HCT116 (cell line): ENCODE data around the gene R3HDM4. TPM values are rescaled to one million over a fixed set of nuclear protein-coding genes. Genes with fewer than 3 reads are reported as not detected.

Source experiments
- ATAC-seq: fragments of 200-7000 bp; cut with Tn5 transposase; 2 replicates; pipeline ENCODE4 v1.9.1; 2020; ENCODE audit warnings: mild to moderate bottlenecking, moderate library complexity
- BruUV-seq: library from RNA; stranded (reverse); fragments of 400-500 nt; replicated peaks from 2 replicates; lab custom pipeline; 2021; lab: Mats Ljungman, UMichigan
- CTCF ChIA-PET: fragments of 300-600 bp; sonication (Branson Sonifier 250); formaldehyde crosslinking; loops from one replicate; lab custom pipeline; 2021; ENCODE audit warnings: antibody characterized with exemption; lab: Charles Lee
- POLR2A ChIA-PET: fragments of 300-600, 350-600 bp; sonication (Branson Sonifier 250); formaldehyde crosslinking; loops from one replicate; lab custom pipeline; 2021; ENCODE audit warnings: antibody characterized with exemption; lab: Charles Lee
- RAD21 ChIA-PET, 2 experiments: fragments of 300-600 bp; sonication (Branson Sonifier 250); formaldehyde crosslinking; loops; one replicate each; lab custom pipeline; 2023; ENCODE audit warnings: low total read pairs in 2 of 2; ENCODE audit not compliant: uncharacterized antibody in 2 of 2, unreplicated experiment in 2 of 2, low non-redundant PET in 1 of 2; lab: Charles Lee
- DNase-seq: peaks from one replicate; pipeline ENCODE4 v3.0.0-alpha.2; 2010; ENCODE audit warnings: low read depth, low spot score
- H2AFZ ChIP-seq: fragments of 200-600 bp; shearing (Covaris generic), sonication (generic); 2 replicates; pipeline ENCODE4 v1.6.1; 2017; ENCODE audit warnings: low read depth, mixed run types, mixed read lengths, antibody characterized with exemption, low read length; ENCODE audit not compliant: poor library complexity, severe bottlenecking
- H3K27ac ChIP-seq: 2 replicates; pipeline ENCODE4 v1.5.1; 2012; ENCODE audit warnings: low read depth, low read length
- H3K27me3 ChIP-seq: fragments of 200-600 bp; sonication (generic); 2 replicates; pipeline ENCODE4 v1.6.1; 2016; ENCODE audit warnings: mixed run types, low read length, mixed read lengths; ENCODE audit not compliant: insufficient read depth
- H3K36me3 ChIP-seq, 2 experiments: fragments of 200-500 bp in 1 of 2; fragments of 200-600 bp in 1 of 2; sonication (Bioruptor generic) in 1 of 2; sonication (generic) in 1 of 2; 2 replicates each; pipeline versions ENCODE4 v1.5.1 to v1.6.1; 2014 to 2016; ENCODE audit warnings: low read length in 2 of 2, inconsistent platforms in 1 of 2, mixed read lengths in 1 of 2, mixed run types in 1 of 2; ENCODE audit not compliant: insufficient read depth in 2 of 2, control insufficient read depth in 1 of 2
- H3K4me1 ChIP-seq, 2 experiments: fragments of 200-600 bp in 1 of 2; sonication (generic) in 1 of 2; 2 replicates each; pipeline versions ENCODE4 v1.5.1 to v1.6.1; 2012 to 2017; ENCODE audit warnings: low read length in 2 of 2, inconsistent platforms in 1 of 2, mild to moderate bottlenecking in 1 of 2, mixed read lengths in 1 of 2, mixed run types in 1 of 2, moderate library complexity in 1 of 2; ENCODE audit not compliant: insufficient read depth in 2 of 2, control insufficient read depth in 1 of 2
- H3K4me2 ChIP-seq: fragments of 200-600 bp; sonication (generic); 2 replicates; pipeline ENCODE4 v1.6.1; 2017; ENCODE audit warnings: mixed run types, low read length, mixed read lengths
- H3K4me3 ChIP-seq, 2 experiments: fragments of 200-600 bp in 1 of 2; sonication (generic) in 1 of 2; replicated peaks in 1 of 2; 2 replicates each; pipeline ENCODE4 v1.5.1; 2011 to 2016; ENCODE audit warnings: low read length in 2 of 2, control low read depth in 1 of 2, low read depth in 1 of 2, mild to moderate bottlenecking in 1 of 2, mixed read lengths in 1 of 2, mixed run types in 1 of 2
- H3K79me2 ChIP-seq: fragments of 200-600 bp; sonication (generic); 2 replicates; pipeline ENCODE4 v1.6.1; 2017; ENCODE audit warnings: mild to moderate bottlenecking, mixed run types, low read length, moderate library complexity, mixed read lengths; ENCODE audit not compliant: insufficient read depth
- H3K9ac ChIP-seq: fragments of 200-600 bp; sonication (generic); 2 replicates; pipeline ENCODE4 v1.6.1; 2016; ENCODE audit warnings: low read length, mixed read lengths
- H3K9me2 ChIP-seq: fragments of 200-600 bp; sonication (generic), shearing (Covaris generic); 2 replicates; pipeline ENCODE4 v1.6.1; 2017; ENCODE audit warnings: mixed run types, mild to moderate bottlenecking, moderate library complexity; ENCODE audit not compliant: insufficient read depth
- H3K9me3 ChIP-seq, 2 experiments: fragments of 200-500 bp in 1 of 2; fragments of 200-600 bp in 1 of 2; sonication (Bioruptor generic) in 1 of 2; sonication (generic) in 1 of 2; 2 replicates each; pipeline ENCODE4 v1.6.1; 2014 to 2017; ENCODE audit warnings: low read length in 2 of 2, mixed read lengths in 2 of 2, inconsistent platforms in 1 of 2, low read depth in 1 of 2, mild to moderate bottlenecking in 1 of 2, mixed run types in 1 of 2, moderate library complexity in 1 of 2; ENCODE audit not compliant: control insufficient read depth in 1 of 2, insufficient read depth in 1 of 2
- H4K20me1 ChIP-seq: fragments of 200-600 bp; sonication (generic), shearing (Covaris generic); 2 replicates; pipeline ENCODE4 v1.6.1; 2017; ENCODE audit warnings: mixed run types, mild to moderate bottlenecking, moderate library complexity; ENCODE audit not compliant: insufficient read depth
- ATF3 ChIP-seq: IDR thresholded peaks from 2 replicates; pipeline ENCODE4 v1.6.1; 2012
- CEBPB ChIP-seq: IDR thresholded peaks from 2 replicates; pipeline ENCODE4 v1.6.1; 2012; ENCODE audit warnings: low read depth
- CTCF ChIP-seq, 3 experiments: fragments of 200-600 bp in 1 of 3; sonication (generic) in 1 of 3; IDR thresholded peaks in 2 of 3; conservative IDR thresholded peaks in 1 of 3; 2 replicates each; pipeline ENCODE4 v1.5.1; 2012 to 2017; ENCODE audit warnings: low read depth in 2 of 3, low read length in 2 of 3, antibody characterized with exemption in 1 of 3, borderline replicate concordance in 1 of 3, control low read depth in 1 of 3, mild to moderate bottlenecking in 1 of 3, mixed read lengths in 1 of 3, mixed run types in 1 of 3, moderate library complexity in 1 of 3; ENCODE audit not compliant: insufficient read depth in 1 of 3
- EGR1 ChIP-seq: IDR thresholded peaks from 2 replicates; pipeline ENCODE4 v1.6.1; 2012; ENCODE audit warnings: low read depth
- ELF1 ChIP-seq: IDR thresholded peaks from 2 replicates; pipeline ENCODE4 v1.6.1; 2012; ENCODE audit warnings: low read depth, borderline replicate concordance
- EZH2 ChIP-seq: fragments of 200-600 bp; sonication (generic); IDR thresholded peaks from 2 replicates; pipeline ENCODE4 v1.6.1; 2017; ENCODE audit warnings: antibody characterized with exemption, mixed run types
- FOSL1 ChIP-seq: IDR thresholded peaks from 2 replicates; pipeline ENCODE4 v1.6.1; 2012; ENCODE audit warnings: low read depth
- JUND ChIP-seq: IDR thresholded peaks from 2 replicates; pipeline ENCODE4 v1.6.1; 2012
- MAX ChIP-seq: IDR thresholded peaks from 2 replicates; pipeline ENCODE4 v1.6.1; 2012
- POLR2AphosphoS5 ChIP-seq: IDR thresholded peaks from 2 replicates; pipeline ENCODE4 v1.6.1; 2011; ENCODE audit warnings: mild to moderate bottlenecking, low read depth, low read length, moderate library complexity
- REST ChIP-seq: IDR thresholded peaks from 2 replicates; pipeline ENCODE4 v1.6.1; 2012; ENCODE audit warnings: low read depth
- SIN3A ChIP-seq: IDR thresholded peaks from 2 replicates; pipeline ENCODE4 v1.6.1; 2012; ENCODE audit warnings: low read depth
- SRF ChIP-seq: IDR thresholded peaks from 2 replicates; pipeline ENCODE4 v1.6.1; 2012; ENCODE audit warnings: low read depth
- TCF7L2 ChIP-seq: IDR thresholded peaks from 2 replicates; pipeline ENCODE4 v1.7.0; 2011; ENCODE audit warnings: borderline replicate concordance, inconsistent platforms; ENCODE audit not compliant: insufficient read depth, insufficient read length; ENCODE audit errors: extremely low read depth
- YY1 ChIP-seq: IDR thresholded peaks from 2 replicates; pipeline ENCODE4 v1.6.1; 2011; ENCODE audit warnings: low read length, low read depth, moderate library complexity, mild to moderate bottlenecking; ENCODE audit not compliant: insufficient replicate concordance; ENCODE audit errors: extremely low read depth
- ZFX ChIP-seq: fragments of 450-650 bp; IDR thresholded peaks from 2 replicates; pipeline ENCODE4 v1.6.1; 2017
- intact Hi-C: fragments of 100-400 bp; cut with micrococcal nuclease; formaldehyde crosslinking; loops from 2 replicates; pipeline ENCODE4 v1.10.0; 2022
- total RNA-seq: library from RNA; stranded (reverse); gene quantifications from one replicate; pipeline ENCODE4 v1.2.1, GENCODE V29; 2021; ENCODE audit not compliant: unreplicated experiment

The R3HDM4 gene
- total RNA-seq, 1 experiment from 2014 or later: 92.3 TPM

GRCh38 chr19:927780-928401 is 14.9 kb upstream of the R3HDM4 start (continued):
- TF ChIP-seq ELF1 (no peak), EZH2 (no peak), JUND (no peak), CTCF (IDR thresholded peaks at IDR 0.05 in 2 of 3, conservative IDR thresholded peaks at IDR 0.05 in 1 of 3; ENCODE audit: borderline replicate concordance in 1 of 3, insufficient read depth in 1 of 3, low read depth in 2 of 3, low read length in 2 of 3) (no peak), ZFX (no peak), YY1 (no peak)

- H3K4me3 ChIP-seq: peak overlapping the region; percentile 84 to 87
- H3K36me3 ChIP-seq: peaks cover 0 to 4% of the 10 kb centered on the region in 2 experiments; a peak in 1 of 4 replicates
- ChIA-PET RAD21 (no interaction called here), POLR2A (no interaction called here), CTCF (no interaction called here)
- DNase-seq: no peak
- H3K79me2 ChIP-seq: peaks cover 19% of the 10 kb centered on the region
- no peaks in the 10 kb centered on the region for H3K9me2 ChIP-seq
- intact Hi-C loops: loop anchor here (2.0 to 10.0 kb wide), 2 partner anchors 13 to 257 kb away; no protein-coding TSS in a partner anchor
- no peak overlapping the region for H2AFZ ChIP-seq
- H3K27me3 ChIP-seq: no peaks in the 10 kb centered on the region
- H3K9me3 ChIP-seq: no peaks in the 10 kb centered on the region
- no peak overlapping the region; the same call in 1 of the 2 replicates for H3K27ac ChIP-seq
- H4K20me1 ChIP-seq: no peaks in the 10 kb centered on the region
- TF ChIP-seq CEBPB (no peak), SRF (no peak), JUND (no peak), ZFX (no peak), EZH2 (no peak), ELF1 (no peak), REST (no peak), MAX (no peak), ATF3 (no peak), EGR1 (no peak), SIN3A (no peak), TCF7L2 (no peak), POLR2AphosphoS5 (no peak), FOSL1 (no peak)
- H3K4me1 ChIP-seq: peaks cover 15 to 41% of the 10 kb centered on the region in 2 experiments
- H3K4me2 ChIP-seq: peak overlapping the region; percentile 99
- peak overlapping the region; percentile 92 for H3K9ac ChIP-seq
- ATAC-seq: no peak
- no TSS peak for BruUV-seq
Observed at GRCh38 chr19:927351-927779, 14.3 kb upstream of the R3HDM4 start.
